LNCAP (cell line): ENCODE measurements around the gene CYP4F22.

Experiments
- TF ChIP-seq, protein P1 (sequence below): fragments of 450-650 bp; IDR thresholded peaks from 2 replicates; pipeline ENCODE4 v1.5.1; 2017; ENCODE audit warnings: mild to moderate bottlenecking

CYP4F22 gene

DNA sequence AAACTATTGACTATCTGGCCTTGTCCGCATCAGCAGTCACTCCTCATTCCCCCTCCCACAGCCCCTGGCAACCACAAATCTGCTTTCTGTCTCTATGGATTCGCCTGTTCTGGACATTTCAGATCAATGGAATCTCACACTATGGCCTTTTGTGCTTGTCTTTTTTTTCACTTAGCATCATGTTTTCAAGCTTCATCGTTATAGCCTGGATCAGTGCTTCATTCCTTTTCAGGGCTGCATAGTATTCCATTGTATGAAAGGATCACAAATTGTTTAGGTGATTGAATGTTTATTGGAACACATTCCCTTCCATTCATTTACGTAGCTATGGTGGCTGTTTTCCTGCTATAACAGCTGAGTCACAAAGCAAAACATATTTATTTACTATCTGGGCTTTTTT lies 21.3 kb upstream of the CYP4F22 start:
- TF ChIP-seq, protein P1, sequence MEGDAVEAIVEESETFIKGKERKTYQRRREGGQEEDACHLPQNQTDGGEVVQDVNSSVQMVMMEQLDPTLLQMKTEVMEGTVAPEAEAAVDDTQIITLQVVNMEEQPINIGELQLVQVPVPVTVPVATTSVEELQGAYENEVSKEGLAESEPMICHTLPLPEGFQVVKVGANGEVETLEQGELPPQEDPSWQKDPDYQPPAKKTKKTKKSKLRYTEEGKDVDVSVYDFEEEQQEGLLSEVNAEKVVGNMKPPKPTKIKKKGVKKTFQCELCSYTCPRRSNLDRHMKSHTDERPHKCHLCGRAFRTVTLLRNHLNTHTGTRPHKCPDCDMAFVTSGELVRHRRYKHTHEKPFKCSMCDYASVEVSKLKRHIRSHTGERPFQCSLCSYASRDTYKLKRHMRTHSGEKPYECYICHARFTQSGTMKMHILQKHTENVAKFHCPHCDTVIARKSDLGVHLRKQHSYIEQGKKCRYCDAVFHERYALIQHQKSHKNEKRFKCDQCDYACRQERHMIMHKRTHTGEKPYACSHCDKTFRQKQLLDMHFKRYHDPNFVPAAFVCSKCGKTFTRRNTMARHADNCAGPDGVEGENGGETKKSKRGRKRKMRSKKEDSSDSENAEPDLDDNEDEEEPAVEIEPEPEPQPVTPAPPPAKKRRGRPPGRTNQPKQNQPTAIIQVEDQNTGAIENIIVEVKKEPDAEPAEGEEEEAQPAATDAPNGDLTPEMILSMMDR, result no peak

DNA sequence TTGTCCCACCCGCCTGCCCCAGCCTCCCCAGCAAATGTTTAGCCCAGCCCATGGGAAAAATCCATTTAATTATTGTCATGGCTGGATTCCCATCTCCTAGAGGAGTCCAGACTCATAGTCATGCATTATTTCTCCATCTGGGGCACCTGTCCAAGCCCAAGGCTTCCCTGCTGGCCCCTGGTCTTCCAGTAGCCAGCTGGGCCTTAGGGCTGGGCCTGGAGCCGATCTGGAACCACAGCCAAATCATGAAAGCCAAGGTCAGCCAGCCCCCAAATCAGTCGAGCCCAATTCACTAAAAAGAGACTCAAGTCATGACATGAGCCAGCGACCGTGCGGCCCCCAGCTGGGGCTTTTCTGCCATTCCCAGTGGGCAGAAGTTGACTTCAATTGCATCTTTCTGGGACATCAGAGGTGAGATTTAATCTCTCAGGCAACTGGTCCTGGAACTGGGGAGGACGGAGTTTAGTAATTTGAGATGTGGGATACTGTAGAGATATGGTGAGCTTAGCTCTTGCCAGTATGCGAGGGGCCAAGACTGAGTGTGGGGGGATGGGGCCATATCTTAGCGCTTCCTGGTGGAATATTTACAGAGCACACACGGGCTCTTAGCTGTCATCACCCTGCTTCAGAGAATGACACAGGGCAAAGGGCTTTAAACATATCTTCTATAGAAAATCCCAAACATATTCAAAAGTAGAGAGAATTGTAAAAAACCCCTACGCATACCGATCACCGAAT lies 19.7 kb upstream of the CYP4F22 start:
- TF ChIP-seq, protein P1, result no peak

DNA sequence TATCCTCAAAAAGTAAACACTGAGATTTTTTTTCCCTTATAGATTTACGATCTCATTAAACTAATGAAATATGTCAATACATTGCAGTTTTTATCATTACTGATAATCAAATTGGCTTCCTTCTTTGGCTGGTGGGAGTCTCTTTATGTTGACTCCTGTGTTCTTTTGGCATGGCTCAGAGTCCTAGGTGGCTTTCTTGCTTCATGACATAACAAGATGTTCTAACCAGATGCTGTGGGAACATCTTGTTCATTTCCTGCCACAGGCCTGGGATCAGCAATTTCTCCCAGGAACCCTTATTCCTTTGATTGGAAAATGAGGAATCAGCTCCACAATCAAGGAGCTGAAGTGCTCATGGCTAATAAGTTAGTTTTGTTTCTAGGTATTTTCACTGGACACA lies 13.2 kb upstream of the CYP4F22 start:
- TF ChIP-seq, protein P1, result no peak

DNA sequence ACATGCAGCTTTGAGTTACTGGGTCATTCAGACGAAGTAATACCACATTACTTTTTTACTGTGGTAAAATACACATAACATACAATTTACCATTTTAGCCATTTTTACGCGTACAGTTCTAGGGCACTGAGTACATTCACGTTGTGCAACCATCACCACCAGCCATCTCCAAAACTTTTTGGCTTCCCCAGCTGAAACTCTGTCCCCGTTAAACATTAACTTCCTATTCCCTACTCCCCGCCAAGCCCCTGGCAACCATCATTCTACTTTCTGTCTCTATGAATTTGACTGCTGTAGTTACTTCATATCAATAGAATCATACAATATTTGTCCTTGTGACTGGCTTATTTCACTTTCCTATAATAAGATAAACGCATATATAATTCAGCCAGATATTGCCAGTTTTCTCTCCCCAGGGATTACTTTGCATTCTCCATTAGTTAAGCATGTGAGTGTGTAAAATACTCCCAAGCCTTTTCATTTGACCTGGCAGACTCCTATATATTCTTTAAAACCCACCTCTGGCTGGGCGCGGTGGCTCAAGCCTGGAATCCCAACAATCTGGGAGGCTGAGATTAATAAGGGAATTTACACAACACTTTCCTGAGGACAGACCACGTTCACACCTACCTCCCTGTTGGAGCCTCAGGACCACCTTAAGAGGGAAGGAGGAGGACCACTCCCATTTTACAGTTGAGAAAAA lies 10.0 kb upstream of the CYP4F22 start:
- TF ChIP-seq, protein P1, result no peak

DNA sequence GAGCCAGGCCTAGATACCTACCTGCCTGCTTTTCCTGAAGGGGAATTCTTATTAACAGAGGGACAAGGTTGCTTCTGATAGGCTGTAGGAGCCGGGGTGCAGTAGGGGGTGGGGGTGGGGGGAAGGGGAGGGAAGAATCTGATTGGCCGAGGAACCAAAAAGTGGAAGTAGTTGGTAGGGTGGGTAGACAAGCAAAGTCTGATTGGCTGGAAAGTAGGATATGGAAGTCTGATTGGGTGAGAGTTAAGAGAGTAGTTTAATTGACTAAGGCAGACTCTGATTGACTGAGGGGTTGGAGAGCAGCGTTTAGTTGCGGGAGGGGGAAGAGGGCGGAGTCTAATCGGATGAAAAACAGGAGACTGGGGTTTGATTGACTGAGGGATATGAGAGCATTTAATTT lies 9.4 kb upstream of the CYP4F22 start:
- TF ChIP-seq, protein P1, result no peak

DNA sequence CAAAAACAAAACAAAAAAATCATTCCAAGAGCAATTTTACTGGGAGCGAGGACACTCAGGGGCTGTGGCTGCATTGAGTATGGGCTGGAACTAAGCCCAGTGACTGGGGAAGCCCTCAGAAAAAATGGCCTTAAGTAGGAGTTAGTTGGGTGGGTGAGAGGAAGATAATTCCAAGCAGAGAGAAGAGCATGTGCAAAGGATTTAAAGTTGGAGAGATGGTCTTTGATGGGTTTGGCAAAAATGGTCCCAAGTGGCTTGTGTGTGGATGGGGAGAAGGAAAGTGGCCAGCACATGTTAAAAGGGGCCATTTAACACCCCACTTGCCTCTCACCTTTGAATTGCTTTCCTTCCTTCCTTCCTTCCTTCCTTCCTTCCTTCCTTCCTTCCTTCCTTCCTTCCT lies 6.7 kb upstream of the CYP4F22 start:
- TF ChIP-seq, protein P1, result no peak

DNA sequence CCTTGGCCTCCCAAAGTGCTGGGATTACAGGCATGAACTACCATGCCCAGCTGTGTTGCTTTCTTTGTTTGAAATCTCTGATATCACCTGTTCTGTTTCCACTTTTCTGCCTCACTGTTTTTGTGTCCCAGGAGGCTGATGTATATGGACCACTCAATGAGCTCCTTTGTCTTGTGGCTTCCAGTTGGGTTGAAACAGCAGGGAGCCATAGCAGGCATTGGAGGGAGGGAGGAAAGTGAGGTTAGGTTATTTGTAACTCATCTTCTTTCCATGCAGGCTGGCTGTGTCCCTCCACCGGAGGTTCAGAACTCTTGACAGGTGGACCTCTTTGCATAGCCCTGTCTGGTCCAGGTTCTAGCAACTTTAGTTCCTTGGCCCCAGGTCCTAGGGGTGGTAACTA lies 6.1 kb upstream of the CYP4F22 start:
- TF ChIP-seq, protein P1, result no peak
